Endothelial cell of umbilical vein (primary cell): Measurements from ENCODE around the gene AACS. TPM values are rescaled to one million over a fixed set of nuclear protein-coding genes. Genes with fewer than 3 reads are reported as not detected.

ENCODE experiments used
- BruUV-seq: library from RNA; stranded (reverse); fragments of 400-500 nt; replicated peaks from 2 replicates; lab custom pipeline; 2021; lab: Mats Ljungman, UMichigan
- CTCF ChIA-PET: fragments of 300-600, 350-600 bp; sonication (Branson Sonifier 250); formaldehyde crosslinking; loops from one replicate; lab custom pipeline; 2021; ENCODE audit warnings: antibody characterized with exemption, inconsistent platforms; lab: Charles Lee
- POLR2A ChIA-PET: fragments of 300-600, 350-600 bp; sonication (Branson Sonifier 250); formaldehyde crosslinking; loops from one replicate; lab custom pipeline; 2021; ENCODE audit warnings: antibody characterized with exemption, inconsistent platforms; lab: Charles Lee
- DNase-seq: peaks from one replicate; pipeline ENCODE4 v3.0.0-alpha.2; 2011; ENCODE audit warnings: low read depth, low spot score
- FAIRE-seq: peaks from 2 replicates; lab custom pipeline; 2011; peaks lifted over from hg19 to GRCh38; lab: Jason Lieb, UNC
- H2AFZ ChIP-seq: 2 replicates; pipeline ENCODE4 v1.6.0; 2012; ENCODE audit warnings: low read depth, low read length, control low read depth, inconsistent platforms
- H3K27ac ChIP-seq: 2 replicates; pipeline ENCODE4 v1.5.1; 2011; ENCODE audit warnings: low read depth, mild to moderate bottlenecking, control low read depth, low read length, moderate library complexity; ENCODE audit not compliant: insufficient read depth
- H3K27me3 ChIP-seq, 2 experiments: 2 replicates each; pipeline versions ENCODE4 v1.6.0 to v1.6.1; 2011; ENCODE audit warnings: low read length in 2 of 2, mixed read lengths in 1 of 2; ENCODE audit not compliant: control insufficient read depth in 2 of 2, insufficient read depth in 2 of 2
- H3K36me3 ChIP-seq, 2 experiments: 2 replicates in 1 of 2; 3 replicates in 1 of 2; pipeline ENCODE4 v1.5.1; 2011; ENCODE audit warnings: low read length in 2 of 2, mild to moderate bottlenecking in 1 of 2, moderate library complexity in 1 of 2; ENCODE audit not compliant: control insufficient read depth in 2 of 2, insufficient read depth in 2 of 2; ENCODE audit errors: extremely low read depth in 1 of 2
- H3K4me1 ChIP-seq: 3 replicates; pipeline ENCODE4 v1.5.1; 2011; ENCODE audit warnings: mild to moderate bottlenecking, low read length; ENCODE audit not compliant: control insufficient read depth, insufficient read depth; ENCODE audit errors: extremely low read depth
- H3K4me2 ChIP-seq: 2 replicates; pipeline ENCODE4 v1.6.1; 2011; ENCODE audit warnings: low read length, control low read depth, mixed read lengths; ENCODE audit not compliant: insufficient read depth
- H3K4me3 ChIP-seq, 3 experiments: fragments of 200-600 bp in 1 of 3; sonication (generic), shearing (Covaris generic) in 1 of 3; replicated peaks in 1 of 3; 2 replicates each; pipeline ENCODE4 v1.5.1; 2011 to 2016; ENCODE audit warnings: control low read depth in 3 of 3, low read length in 3 of 3, mild to moderate bottlenecking in 2 of 3, inconsistent platforms in 1 of 3, low read depth in 1 of 3, moderate library complexity in 1 of 3; ENCODE audit not compliant: insufficient read depth in 1 of 3
- H3K79me2 ChIP-seq: 2 replicates; pipeline ENCODE4 v1.6.0; 2012; ENCODE audit warnings: low read length, inconsistent platforms; ENCODE audit not compliant: control insufficient read depth, insufficient read depth
- H3K9ac ChIP-seq: replicated peaks from 2 replicates; pipeline ENCODE3; 2011; ENCODE audit warnings: low read length, control low read depth; ENCODE audit not compliant: insufficient read depth; ENCODE audit errors: extremely low read depth
- H3K9me1 ChIP-seq: replicated peaks from 3 replicates; pipeline ENCODE4 v1.6.0; 2011; ENCODE audit warnings: mild to moderate bottlenecking, low read length; ENCODE audit not compliant: control insufficient read depth, insufficient read depth; ENCODE audit errors: extremely low read depth
- H3K9me3 ChIP-seq: replicated peaks from 2 replicates; pipeline ENCODE4 v1.5.1; 2012; ENCODE audit warnings: low read length, inconsistent platforms; ENCODE audit not compliant: control insufficient read depth, insufficient read depth
- H4K20me1 ChIP-seq: replicated peaks from 2 replicates; pipeline ENCODE3; 2011; ENCODE audit warnings: mild to moderate bottlenecking, low read length; ENCODE audit not compliant: control insufficient read depth, insufficient read depth; ENCODE audit errors: extremely low read depth
- EZH2 ChIP-seq: IDR thresholded peaks from 2 replicates; pipeline ENCODE4 v1.6.1; 2012; ENCODE audit warnings: borderline replicate concordance, low read depth, mild to moderate bottlenecking, moderate library complexity, low read length, inconsistent platforms; ENCODE audit not compliant: severe bottlenecking
- FOS ChIP-seq: IDR thresholded peaks from 2 replicates; pipeline ENCODE4 v1.6.1; 2011; ENCODE audit warnings: mild to moderate bottlenecking, low read length, moderate library complexity, borderline replicate concordance; ENCODE audit not compliant: insufficient read depth
- JUN ChIP-seq: IDR thresholded peaks from 2 replicates; pipeline ENCODE4 v1.6.1; 2011; ENCODE audit warnings: borderline replicate concordance, low read depth; ENCODE audit not compliant: insufficient read length, insufficient read depth
- MYC ChIP-seq: IDR thresholded peaks from one replicate; pipeline ENCODE4 v1.6.1; 2011; ENCODE audit warnings: mild to moderate bottlenecking, low read depth, low read length
- POLR2A ChIP-seq: IDR thresholded peaks from 2 replicates; pipeline ENCODE4 v1.6.1; 2012; ENCODE audit warnings: low read depth, mild to moderate bottlenecking, control low read depth, low read length
- POLR2AphosphoS5 ChIP-seq: IDR thresholded peaks from 2 replicates; pipeline ENCODE4 v1.6.1; 2012; ENCODE audit warnings: low read depth, mild to moderate bottlenecking, control low read depth, low read length, moderate library complexity; ENCODE audit not compliant: insufficient read depth
- dilution Hi-C: fragments of 300-500 bp; cut with MboI; formaldehyde crosslinking; loops from one replicate; pipeline ENCODE4 v1.15.0; 2019; ENCODE audit warnings: low sequenced_read_pairs; ENCODE audit not compliant: extremely low pct_ligation_motif_present
- intact Hi-C: fragments of 100-400 bp; cut with micrococcal nuclease; formaldehyde crosslinking; loops from one replicate; pipeline ENCODE4 v1.10.0; 2022
- polyA plus RNA-seq, 4 experiments: library from polyadenylated mRNA; depleted of rRNA in 3 of 4; stranded (reverse) in 3 of 4; unstranded in 1 of 4; fragments of >200 nt; gene quantifications; 2 replicates each; pipeline versions ENCODE4 v1.2.1 to v1.2.3, GENCODE V29; 2011 to 2012; ENCODE audit warnings: missing spikeins in 1 of 4
- total RNA-seq: library from RNA; stranded (reverse); gene quantifications from 2 replicates; pipeline ENCODE4 v1.2.3, GENCODE V29; 2021
- TF ChIP-seq, protein P1 (sequence below): IDR thresholded peaks from 2 replicates; pipeline ENCODE4 v1.6.1; 2011; ENCODE audit not compliant: insufficient read depth, insufficient read length
- TF ChIP-seq, protein P2 (sequence below), 2 donors: IDR thresholded peaks; 1 replicate in 1 of 2; 2 replicates in 1 of 2; pipeline ENCODE4 v1.5.1; 2011; ENCODE audit warnings: low read length in 2 of 2, mild to moderate bottlenecking in 2 of 2, moderate library complexity in 2 of 2, control low read depth in 1 of 2, inconsistent platforms in 1 of 2, low read depth in 1 of 2; ENCODE audit not compliant: insufficient read depth in 1 of 2; ENCODE audit errors: extremely low read depth in 1 of 2

The AACS gene
- total and polyA plus RNA-seq, 2 donors (not counting 3 experiments of a cell fraction or from before 2014, with no cell fraction given), result 34.7 to 40.3 TPM

DNA sequence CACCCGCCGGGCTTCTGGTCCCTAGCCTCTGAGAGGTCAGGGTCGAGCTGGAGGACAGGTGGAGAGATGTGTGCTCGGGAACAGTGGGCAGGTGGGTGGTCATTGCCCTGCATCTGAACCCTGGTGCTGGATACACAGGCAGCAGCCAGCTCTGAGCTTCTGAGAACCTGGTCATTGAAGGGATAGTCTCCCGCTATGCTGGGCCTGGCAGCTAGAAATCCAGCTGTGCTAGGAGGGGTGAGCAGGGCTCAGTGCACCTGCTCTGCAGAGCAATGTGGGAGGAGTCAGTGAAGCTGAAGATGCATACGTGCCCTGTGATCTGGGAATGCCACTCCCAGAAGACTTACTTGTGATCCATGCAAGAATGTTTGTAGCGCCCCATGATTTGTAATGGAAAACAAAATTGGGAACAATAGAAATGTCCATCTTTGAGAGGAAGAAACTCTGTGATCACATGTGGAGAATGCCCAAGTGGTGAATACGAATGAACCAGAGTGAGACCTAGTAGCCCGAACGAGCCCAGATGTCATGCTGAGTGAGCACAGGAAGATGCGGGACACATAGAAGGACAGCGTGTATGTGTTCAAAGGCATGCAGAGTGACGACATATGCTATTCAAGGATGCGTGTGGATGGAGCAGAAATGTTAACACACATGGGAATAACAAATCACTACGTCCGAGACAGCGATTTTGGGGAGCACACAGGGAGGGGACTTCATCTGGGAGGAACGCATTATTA, 63.4 kb downstream of the AACS start:
- Histone ChIP-seq H3K27ac (no peak overlapping the region), H2AFZ (no peak overlapping the region), H3K36me3 (peaks cover 0 to 5% of the 10 kb centered on the region in 2 experiments), H3K4me2 (no peak overlapping the region), H3K79me2 (no peaks in the 10 kb centered on the region), H4K20me1 (no peaks in the 10 kb centered on the region), H3K9me3 (no peaks in the 10 kb centered on the region), H3K9ac (no peak overlapping the region), H3K4me3 (no peak overlapping the region), H3K4me1 (no peaks in the 10 kb centered on the region), H3K9me1 (no peaks in the 10 kb centered on the region), H3K27me3 (no peaks in the 10 kb centered on the region)
- POLR2A ChIA-PET, result no interaction called here
- DNase-seq (no peak), FAIRE-seq (no peak)
- intact Hi-C loops (no loop called here), dilution Hi-C loops (no loop called here)
- no TSS peak for BruUV-seq
- CTCF ChIA-PET, result no interaction called here
- TF ChIP-seq POLR2AphosphoS5, result no peak
- TF ChIP-seq FOS, result no peak
- TF ChIP-seq JUN, result no peak
- TF ChIP-seq, protein P1, sequence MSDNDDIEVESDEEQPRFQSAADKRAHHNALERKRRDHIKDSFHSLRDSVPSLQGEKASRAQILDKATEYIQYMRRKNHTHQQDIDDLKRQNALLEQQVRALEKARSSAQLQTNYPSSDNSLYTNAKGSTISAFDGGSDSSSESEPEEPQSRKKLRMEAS, result no peak
- TF ChIP-seq, protein P2, sequence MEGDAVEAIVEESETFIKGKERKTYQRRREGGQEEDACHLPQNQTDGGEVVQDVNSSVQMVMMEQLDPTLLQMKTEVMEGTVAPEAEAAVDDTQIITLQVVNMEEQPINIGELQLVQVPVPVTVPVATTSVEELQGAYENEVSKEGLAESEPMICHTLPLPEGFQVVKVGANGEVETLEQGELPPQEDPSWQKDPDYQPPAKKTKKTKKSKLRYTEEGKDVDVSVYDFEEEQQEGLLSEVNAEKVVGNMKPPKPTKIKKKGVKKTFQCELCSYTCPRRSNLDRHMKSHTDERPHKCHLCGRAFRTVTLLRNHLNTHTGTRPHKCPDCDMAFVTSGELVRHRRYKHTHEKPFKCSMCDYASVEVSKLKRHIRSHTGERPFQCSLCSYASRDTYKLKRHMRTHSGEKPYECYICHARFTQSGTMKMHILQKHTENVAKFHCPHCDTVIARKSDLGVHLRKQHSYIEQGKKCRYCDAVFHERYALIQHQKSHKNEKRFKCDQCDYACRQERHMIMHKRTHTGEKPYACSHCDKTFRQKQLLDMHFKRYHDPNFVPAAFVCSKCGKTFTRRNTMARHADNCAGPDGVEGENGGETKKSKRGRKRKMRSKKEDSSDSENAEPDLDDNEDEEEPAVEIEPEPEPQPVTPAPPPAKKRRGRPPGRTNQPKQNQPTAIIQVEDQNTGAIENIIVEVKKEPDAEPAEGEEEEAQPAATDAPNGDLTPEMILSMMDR (IDR thresholded peaks at IDR 0.05; ENCODE audit: extremely low read depth in 1 of 2, insufficient read depth in 1 of 2, low read depth in 1 of 2, low read length in 2 of 2), result no peak
- no peak for TF ChIP-seq POLR2A
- no peak for TF ChIP-seq MYC
- no peak for TF ChIP-seq EZH2
